ENCODE measurements around the gene ROPN1.
A peak's percentile ranks its signal among the peaks of the same experiment; 100 is the strongest.

The ROPN1 gene

DNA sequence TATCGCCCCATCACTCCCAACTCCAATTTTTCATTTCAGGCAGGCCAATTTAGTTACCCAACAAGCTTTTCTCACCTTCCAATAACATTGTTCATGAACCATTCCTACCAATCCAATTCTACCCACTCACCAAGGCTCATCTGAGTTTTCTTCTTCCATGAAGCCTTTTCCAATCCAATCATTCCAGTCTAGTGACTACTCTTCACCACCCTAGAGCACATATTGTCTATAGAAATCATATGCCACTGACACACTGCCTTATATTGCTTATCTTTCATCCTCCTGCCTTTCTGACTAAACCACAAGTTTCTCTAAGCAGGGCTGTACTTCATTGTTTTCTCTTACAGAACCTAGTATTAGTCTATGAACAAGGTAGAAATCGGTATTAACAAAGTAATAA lies 42.3 kb downstream of the ROPN1 start:
- no peak for DNase-seq (ENCODE audit: low read depth in 2 of 2)

DNA sequence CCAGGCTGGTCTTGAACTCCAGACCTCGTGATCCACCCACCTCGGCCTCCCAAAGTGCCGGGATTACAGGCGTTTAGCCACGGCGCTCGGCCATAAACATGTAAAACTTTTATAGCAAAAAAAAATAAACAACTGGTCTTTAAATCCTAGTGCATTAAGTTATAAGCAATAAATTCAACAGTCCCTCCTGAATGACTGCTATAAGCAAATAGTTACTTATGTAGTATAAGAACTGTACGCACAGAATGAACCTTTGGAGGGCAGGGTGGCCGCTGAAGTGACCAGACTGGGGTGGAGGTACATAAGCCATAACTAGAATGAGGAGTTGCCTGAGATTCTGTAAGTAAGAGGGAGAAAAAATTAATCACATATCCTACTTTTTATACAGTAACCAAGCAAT lies 43.5 kb downstream of the ROPN1 start:
- no peak for DNase-seq (ENCODE audit: low read depth in 2 of 2)

DNA sequence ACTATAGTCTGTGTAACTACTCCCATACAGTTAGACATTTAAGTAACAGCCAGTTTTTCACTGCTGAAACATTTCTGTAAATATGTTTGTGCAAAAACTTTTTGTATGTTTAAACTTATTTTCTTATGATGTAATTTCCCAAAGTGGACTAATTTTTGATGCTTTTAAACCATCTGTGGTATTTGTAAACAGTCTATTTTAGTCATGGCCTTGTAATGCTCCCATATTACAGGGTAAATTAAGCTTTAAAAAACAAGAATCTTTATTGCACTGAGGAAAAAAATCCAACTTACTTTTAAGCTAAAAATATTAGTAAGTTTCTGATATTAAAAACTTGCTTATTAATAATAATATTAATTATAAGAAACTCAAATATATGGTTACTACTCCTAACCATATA lies 44.4 kb downstream of the ROPN1 start:
- no peak for DNase-seq (ENCODE audit: low read depth in 2 of 2)

DNA sequence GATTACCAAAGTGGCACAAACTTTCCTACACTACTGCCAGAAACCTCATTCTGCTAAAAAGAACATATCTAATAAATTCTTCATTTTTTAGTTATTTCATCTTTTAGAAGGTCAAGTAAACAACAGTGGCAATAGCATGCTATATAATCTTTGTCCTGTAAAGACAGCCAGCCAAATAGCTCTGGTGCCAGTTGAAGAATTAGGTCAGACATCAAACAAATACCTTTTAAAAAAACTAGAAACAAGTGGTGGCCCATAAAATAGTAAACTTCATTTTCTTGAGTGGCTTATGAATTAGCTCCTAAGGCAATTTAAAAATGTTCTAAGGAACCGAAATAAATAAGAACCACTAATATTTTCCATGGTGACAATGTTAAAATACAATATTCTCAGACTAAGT lies 50.4 kb downstream of the ROPN1 start:
- no peak for DNase-seq (ENCODE audit: low read depth in 2 of 2)

DNA sequence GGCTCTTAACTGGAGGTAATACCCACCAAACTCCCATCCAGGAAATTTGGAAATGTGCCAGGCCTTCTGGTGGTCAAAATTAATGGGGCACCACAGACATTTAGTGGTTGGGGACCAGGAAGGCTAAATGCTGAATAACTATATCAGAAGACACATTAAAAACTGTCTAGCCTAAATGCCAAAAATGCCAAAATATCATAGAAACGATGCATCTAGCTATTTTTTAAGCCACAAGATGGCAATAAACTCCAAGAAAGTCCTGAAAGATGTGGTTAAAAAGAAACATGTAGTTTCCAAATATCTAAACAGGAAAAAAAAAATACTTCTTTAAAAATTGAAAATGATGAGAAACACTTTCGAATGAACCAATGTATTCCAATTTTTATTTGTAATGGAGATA lies 50.8 kb downstream of the ROPN1 start:
- DNase-seq (ENCODE audit: low read depth in 2 of 2) = peak in 1 of 2 experiments; percentile 1

DNA sequence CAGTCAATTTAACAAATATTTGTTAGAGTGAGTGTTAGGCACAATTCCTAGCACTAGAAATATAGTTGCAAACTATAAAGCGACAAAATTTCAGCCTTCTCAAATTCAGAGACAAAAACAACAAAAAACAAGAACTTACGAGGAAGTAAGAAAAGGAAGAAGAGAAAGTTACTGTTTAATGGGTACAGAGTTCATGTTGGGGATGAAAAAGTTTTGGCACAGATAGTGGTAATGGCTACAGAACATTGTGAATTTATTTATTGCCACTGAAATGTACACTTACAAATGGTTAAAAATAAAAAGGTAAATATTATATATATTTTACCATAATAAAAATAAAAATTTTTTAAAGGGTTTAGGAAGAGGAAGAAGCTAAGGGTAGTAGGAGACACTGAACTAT lies 52.2 kb downstream of the ROPN1 start:
- DNase-seq (ENCODE audit: low read depth in 2 of 2) = no peak

DNA sequence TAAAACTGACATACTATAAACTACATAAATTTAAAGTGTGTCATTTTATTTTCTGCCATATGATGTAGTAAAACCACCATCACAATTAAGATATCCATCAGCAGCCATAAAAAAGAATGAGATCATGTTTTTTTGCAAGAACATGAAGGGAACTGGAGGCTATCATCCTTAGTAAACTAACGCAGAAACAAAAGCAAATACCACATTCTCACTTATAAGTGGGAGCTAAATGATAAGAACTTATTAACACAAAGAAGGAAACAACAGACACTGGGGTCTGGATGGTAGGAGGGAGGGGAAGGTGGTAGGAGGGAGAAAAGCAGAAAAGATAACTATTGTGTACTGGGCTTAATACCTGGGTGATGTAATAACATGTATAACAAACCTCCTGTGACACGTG lies 55.5 kb downstream of the ROPN1 start:
- peak in 1 of 2 experiments; percentile 7 for DNase-seq (ENCODE audit: low read depth in 2 of 2)

DNA sequence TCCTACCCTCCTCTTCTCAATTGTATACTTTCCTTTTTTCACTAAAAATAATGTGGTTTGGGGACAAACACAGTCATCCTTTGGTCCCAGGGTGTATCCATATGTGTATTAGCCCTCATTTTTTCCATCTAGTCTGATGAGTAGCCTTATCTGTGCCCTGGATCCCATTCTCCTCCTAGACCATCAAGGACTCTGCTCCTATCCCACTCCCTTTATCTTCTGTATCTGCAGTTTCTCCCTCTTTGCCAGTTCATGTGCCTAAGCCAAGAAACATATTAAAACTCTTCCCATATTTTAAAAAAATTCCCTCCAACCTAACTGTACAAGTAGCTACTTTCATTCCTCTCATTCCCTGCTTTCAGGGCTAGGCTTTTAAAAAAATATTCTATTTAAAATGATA lies 56.1 kb downstream of the ROPN1 start:
- DNase-seq (ENCODE audit: low read depth in 2 of 2) = no peak

DNA sequence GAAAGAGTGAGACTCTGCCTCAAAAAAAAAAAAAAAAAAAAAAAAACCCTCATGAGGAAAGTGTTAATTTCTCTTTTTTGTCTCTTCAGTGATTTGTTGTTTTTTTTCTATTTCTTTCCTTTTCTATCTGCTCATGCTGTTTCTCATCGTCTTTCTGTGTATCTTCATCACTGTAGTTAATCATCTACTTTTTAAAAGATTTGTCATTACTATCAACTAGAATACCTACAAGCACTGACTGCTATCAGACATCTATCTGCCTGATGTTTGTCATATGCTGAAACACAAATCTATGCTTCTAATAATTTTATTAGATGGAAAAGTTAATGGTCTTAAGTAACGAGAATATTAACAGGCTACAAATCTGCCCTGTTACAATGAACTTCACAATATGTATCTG lies 57.7 kb downstream of the ROPN1 start:
- no peak for DNase-seq (ENCODE audit: low read depth in 2 of 2)

DNA sequence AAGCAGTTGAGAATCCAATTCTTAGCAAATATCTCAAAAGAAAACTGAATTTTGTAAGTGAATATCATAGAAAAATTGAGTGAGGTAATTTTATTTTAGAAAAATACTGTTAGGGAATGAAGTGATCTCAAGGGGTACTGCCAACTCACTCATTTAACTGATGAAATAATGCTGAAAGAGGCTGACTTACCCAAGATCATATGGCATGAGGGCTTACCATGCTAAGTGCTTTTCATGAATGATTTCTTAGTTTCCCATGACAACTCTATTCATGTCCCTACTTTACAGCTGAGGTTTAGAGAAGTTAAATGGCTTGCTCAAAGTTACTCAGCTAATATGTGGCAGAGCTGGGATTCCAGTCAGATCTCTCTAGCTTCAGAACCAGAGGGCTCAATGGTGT lies 61.5 kb downstream of the ROPN1 start:
- no peak for DNase-seq (ENCODE audit: low read depth in 2 of 2)

DNA sequence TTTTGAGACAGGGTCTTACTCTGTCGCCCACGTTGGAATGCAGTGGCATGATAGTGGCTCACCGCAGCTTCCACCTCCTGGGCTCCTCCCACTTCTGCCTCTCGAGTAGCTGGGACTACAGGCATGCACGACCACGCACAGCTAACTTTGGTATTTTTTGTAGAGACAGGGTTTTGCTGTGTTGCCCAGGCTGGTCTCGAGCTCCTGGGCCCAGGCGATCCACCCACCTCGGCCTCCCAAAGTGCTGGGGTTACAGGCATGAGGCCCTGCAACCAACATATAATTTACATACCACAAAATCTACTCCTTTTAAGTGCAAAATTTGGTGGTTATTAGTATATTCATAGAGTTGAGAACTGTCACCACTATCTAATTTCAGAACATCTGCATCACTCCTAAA lies 62.6 kb downstream of the ROPN1 start:
- no peak for DNase-seq (ENCODE audit: low read depth in 2 of 2)

DNA sequence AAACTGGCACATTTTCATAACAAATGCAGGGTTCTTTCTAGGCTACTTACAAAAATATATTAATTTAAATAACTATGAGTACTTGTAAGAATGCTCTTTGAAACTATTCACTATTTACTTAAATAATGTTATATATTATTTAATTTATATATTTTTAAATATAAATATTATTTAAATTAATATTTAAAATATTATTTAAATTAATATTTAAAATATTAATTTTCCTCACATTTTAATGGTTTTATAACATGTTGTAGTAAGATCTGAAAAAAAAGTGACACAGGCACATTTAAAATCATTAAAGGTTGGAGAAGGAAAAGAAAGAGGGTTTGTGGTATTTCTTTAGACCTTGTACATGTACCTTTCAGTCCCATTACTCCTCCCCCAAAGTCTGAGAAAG lies 65.5 kb downstream of the ROPN1 start:
- no peak for DNase-seq (ENCODE audit: low read depth in 2 of 2)

DNA sequence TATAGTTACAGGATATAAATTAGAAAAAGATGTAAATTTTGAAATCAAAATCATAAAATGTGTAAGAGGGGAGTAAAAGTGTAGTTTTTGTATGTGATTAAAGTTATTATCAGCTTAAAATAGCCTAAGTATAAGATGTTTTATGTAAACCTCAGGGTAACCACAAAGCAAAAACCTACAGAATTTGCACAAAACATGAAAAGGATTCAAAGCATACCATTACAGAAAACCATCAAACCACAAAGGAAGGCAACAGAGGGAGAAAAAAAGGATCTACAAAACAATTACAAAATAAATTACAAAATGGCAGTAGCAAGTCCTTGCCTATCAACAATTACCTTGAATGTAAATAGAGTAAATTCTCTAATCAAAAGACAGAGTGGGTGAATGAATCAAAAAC lies 71.1 kb downstream of the ROPN1 start:
- no peak for DNase-seq (ENCODE audit: low read depth in 2 of 2)

DNA sequence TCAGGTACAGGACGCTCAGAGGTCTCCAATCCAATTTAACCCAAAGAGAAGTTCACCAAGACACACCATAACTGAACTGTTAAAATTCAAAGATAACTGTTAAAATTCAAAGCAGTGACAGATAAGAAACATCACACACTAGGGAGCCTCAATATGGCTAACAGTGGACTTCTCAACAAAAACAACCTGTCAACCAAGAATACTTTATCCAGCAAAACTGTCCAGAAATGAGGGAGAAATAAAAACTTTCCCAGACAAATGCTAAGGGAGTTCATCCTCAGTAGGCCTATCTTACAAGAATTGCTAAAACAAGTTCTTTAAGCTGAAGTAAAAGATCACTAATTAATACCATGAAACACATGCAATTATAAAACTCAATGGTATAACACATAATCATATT lies 71.5 kb downstream of the ROPN1 start:
- DNase-seq (ENCODE audit: low read depth in 2 of 2) = no peak

DNA sequence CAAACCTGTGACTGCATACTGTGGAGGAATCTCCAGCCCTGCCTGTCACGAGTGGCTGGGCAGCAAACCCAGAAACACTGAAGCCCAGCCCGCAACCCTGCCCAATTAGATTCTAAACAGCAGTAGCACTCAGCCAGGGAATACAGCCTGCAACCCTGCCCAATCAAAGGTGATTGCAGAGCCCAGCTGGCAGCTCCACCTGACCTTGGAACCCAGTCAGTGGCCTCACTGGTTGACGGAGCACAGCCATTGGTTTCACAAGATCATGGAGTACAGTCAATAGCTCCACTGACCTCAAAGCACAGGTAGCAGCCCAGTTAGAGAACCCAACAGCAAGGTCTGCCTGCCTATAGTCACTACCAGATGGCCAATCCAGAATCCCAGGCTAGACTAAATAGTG lies 72.6 kb downstream of the ROPN1 start:
- no peak for DNase-seq (ENCODE audit: low read depth in 2 of 2)

Data from fibroblast of skin of left quadriceps (primary cell).